SK-N-MC (cell line): ENCODE measurements around the gene SH3RF3.

Experiments
- DNase-seq: peaks from one replicate; pipeline ENCODE4 v3.0.0-alpha.2; 2011; ENCODE audit warnings: low read depth, low spot score
- H3K27ac ChIP-seq: fragments of 200-600 bp; sonication (generic); 2 replicates; pipeline ENCODE4 v1.5.1; 2016; ENCODE audit warnings: mixed run types
- H3K36me3 ChIP-seq: fragments of 200-600 bp; sonication (generic); 2 replicates; pipeline ENCODE4 v1.6.1; 2017; ENCODE audit warnings: antibody characterized with exemption, low read length, mixed read lengths; ENCODE audit not compliant: insufficient read depth
- H3K4me3 ChIP-seq: fragments of 200-600 bp; sonication (generic); 2 replicates; pipeline ENCODE4 v1.5.1; 2016
- H3K9ac ChIP-seq: fragments of 200-600 bp; sonication (generic); 2 replicates; pipeline ENCODE4 v1.8.0; 2017; ENCODE audit warnings: mixed run types, mixed read lengths; ENCODE audit not compliant: insufficient read length
- H3K9me3 ChIP-seq: fragments of 200-600 bp; sonication (generic); 2 replicates; pipeline ENCODE4 v1.6.1; 2017; ENCODE audit warnings: low read depth, mild to moderate bottlenecking, antibody characterized with exemption, low read length, moderate library complexity, mixed read lengths
- EZH2 ChIP-seq: fragments of 200-600 bp; sonication (generic); IDR thresholded peaks from one replicate; pipeline ENCODE4 v1.6.1; 2017; ENCODE audit warnings: antibody characterized with exemption
- FOXP2 ChIP-seq: optimal IDR thresholded peaks from 2 replicates; pipeline ENCODE3; 2011; ENCODE audit warnings: mild to moderate bottlenecking, moderate library complexity; ENCODE audit not compliant: insufficient read depth; ENCODE audit errors: extremely low read length, control extremely low read depth
- POLR2AphosphoS5 ChIP-seq: IDR thresholded peaks from 2 replicates; pipeline ENCODE4 v1.6.1; 2012; ENCODE audit warnings: mild to moderate bottlenecking, low read depth, low read length, borderline replicate concordance

Gene SH3RF3

DNA sequence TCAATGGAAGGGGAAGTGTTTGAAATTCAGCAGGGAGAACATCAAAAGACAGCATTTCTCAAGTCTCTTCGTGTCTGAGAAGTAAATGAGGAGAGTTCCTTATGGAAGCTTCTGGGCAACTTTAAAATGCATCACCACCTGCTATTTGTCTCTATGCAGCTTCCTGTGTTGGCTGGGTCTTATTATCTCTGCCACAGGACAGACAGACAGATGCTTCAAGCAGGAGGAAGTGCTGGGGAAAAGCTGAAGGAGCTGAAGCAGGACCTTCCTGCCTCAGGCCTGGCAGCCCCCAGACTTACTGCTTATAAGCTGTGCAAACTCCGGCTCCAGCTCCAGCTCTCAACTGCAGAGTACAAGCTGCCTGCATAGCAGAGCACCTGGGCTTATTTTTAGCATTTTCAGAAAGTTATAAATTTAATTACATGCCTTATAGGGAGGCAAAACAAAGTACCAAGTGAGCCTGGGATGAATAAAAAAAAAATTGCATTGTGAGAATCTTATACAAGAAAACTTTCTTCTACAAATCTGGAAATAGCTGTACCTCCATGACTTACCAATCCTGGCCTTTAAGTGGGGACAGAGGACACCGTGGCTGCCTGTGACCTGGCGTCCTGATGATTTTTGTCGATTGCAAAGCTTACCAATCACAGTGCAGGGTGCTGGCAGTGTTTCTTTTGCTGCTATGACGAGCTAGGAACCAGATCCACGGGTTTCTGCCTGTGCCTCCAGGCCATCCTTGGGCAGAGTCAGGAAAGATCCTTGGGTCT lies 278.5 kb downstream of the SH3RF3 start:
- Histone ChIP-seq H3K27ac (no peak overlapping the region), H3K4me3 (no peak overlapping the region), H3K9me3 (no peaks in the 10 kb centered on the region), H3K9ac (no peak overlapping the region), H3K36me3 (no peaks in the 10 kb centered on the region)
- DNase-seq = no peak
- no peak for TF ChIP-seq EZH2

DNA sequence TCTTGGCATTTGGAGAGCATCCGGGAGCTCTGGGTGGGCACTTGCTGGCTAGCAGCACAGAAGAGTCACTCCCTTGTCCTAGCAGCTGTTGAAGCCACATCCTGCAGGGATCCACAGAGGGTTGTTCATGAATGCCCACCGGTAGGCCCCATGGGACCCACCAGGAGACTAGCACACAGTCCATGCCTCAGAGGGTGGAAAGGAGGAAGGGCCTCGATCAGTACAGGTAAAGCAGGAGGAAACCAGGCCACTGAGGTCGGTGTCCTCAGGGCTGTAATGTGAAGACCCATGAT lies 279.0 kb downstream of the SH3RF3 start:
- no peak for DNase-seq
- no peak for TF ChIP-seq FOXP2
- TF ChIP-seq EZH2 = no peak
- TF ChIP-seq POLR2AphosphoS5 = no peak
- Histone ChIP-seq H3K4me3 (no peak overlapping the region), H3K27ac (no peak overlapping the region), H3K9me3 (no peaks in the 10 kb centered on the region), H3K36me3 (no peaks in the 10 kb centered on the region), H3K9ac (no peak overlapping the region)

DNA sequence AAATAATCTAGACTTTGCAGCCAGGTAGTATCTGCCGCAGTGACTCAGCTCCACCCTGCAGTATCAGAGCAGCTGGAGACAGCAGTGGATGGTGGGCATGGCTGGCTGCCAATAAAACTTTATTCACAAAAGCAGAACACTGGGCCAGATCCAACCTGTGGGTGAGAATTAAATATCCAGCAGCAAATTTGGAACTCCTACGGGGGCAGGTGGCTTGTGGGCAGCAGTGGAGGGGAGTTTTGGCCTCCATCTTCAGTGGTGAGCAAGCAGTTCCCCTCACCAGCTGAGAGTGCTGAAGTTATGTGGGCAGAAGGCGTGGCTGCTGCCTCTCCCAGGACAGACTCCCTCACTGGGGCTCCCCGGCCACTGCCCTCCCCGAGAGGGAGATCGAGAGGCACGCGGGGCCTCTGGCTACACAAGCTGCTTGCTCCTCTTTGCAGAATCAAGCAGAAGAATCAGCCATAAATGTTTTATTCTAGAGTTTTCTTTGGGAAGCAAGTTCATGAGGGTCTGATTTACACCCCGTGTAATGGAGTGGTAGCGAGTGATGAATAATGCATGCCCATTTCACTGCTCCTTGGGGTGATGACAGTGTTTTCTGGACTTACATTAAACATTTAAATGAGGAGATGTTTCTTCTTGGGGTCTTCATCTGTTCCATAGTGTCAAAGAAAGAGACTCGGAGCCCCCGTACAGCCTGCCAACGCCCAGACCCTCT lies 280.5 kb downstream of the SH3RF3 start:
- H3K36me3 ChIP-seq = no peaks in the 10 kb centered on the region
- H3K27ac ChIP-seq = no peak overlapping the region
- H3K9me3 ChIP-seq = no peaks in the 10 kb centered on the region
- H3K9ac ChIP-seq = no peak overlapping the region
- no peak for TF ChIP-seq FOXP2
- TF ChIP-seq EZH2 = no peak
- TF ChIP-seq POLR2AphosphoS5 = no peak
- no peak for DNase-seq
- H3K4me3 ChIP-seq = no peak overlapping the region

DNA sequence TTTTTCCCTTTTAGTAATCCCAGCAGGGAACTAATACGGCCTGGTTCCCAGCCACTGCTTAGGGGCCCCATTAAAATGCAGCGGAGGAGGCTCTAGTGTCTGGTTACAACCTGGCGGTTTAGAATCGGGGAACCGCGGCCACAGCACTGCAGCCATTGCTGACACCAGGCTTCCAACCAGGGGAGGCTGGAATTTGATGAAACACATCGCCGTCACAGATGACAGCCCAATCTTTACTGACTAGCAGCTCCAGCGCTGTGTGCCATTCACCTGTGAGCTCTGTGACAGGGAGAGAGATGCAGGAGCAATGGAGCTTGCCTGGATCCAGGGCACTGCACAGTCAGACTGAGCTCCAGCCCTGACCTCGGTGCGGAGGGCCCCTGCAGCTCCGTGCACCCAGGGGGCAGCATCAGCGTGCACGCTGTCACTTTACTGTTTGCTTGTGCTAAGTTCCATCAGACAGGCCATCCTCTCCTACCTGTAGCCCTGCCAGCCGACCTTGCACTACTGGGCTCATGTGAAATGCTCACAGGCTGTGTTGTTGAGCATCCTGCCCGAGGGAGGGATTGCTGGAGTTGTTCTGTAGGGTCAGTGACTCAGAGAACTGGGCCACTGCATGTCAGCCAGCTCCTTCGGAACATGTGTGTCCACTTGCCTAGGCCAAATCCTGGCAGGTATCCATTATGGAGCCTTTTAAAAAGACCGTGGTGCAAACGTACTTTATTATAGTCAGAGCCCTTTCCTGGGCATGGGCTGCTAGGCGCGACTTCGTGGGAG lies 281.2 kb downstream of the SH3RF3 start:
- no peak for DNase-seq
- H3K9ac ChIP-seq = no peak overlapping the region
- no peak overlapping the region for H3K4me3 ChIP-seq
- TF ChIP-seq EZH2 (no peak), FOXP2 (no peak), POLR2AphosphoS5 (no peak)
- H3K9me3 ChIP-seq = no peaks in the 10 kb centered on the region
- H3K27ac ChIP-seq = no peak overlapping the region
- no peaks in the 10 kb centered on the region for H3K36me3 ChIP-seq

DNA sequence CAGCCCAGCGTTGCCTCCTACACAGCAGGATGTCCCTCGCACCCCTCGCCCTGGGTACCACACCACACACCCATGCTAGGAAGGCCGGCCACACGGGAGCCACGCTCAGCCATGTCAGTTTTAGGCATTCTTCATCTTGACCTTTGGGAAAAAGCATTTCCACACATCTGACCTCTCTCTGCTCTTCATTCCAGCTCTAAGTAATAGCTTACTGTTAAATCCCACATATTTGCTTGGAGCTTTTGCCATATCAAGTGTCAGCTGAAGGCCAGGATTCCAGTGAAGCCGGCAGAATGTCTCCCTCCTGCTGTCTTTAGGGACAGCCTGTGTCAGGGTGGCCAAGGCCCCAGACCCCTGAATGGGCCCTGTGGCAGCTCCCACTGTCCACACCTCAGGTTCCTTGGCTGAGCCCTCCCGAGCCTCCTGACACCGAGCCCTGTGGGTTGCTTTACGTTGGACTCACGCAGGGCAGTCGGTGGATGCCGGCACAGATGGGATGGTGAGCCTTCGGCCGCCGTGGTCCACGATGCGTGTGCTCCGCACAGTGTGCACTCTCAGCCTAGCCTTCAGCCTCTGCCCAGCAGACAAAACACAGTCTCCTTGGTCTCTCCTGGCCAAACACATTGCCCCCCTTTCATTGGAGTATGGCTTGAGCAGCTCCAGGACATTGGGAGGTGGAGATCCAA lies 282.8 kb downstream of the SH3RF3 start:
- H3K9ac ChIP-seq = no peak overlapping the region
- no peaks in the 10 kb centered on the region for H3K9me3 ChIP-seq
- H3K4me3 ChIP-seq = no peak overlapping the region
- DNase-seq = no peak
- no peak for TF ChIP-seq POLR2AphosphoS5
- TF ChIP-seq FOXP2 = no peak
- no peak for TF ChIP-seq EZH2
- H3K27ac ChIP-seq = no peak overlapping the region
- no peaks in the 10 kb centered on the region for H3K36me3 ChIP-seq

DNA sequence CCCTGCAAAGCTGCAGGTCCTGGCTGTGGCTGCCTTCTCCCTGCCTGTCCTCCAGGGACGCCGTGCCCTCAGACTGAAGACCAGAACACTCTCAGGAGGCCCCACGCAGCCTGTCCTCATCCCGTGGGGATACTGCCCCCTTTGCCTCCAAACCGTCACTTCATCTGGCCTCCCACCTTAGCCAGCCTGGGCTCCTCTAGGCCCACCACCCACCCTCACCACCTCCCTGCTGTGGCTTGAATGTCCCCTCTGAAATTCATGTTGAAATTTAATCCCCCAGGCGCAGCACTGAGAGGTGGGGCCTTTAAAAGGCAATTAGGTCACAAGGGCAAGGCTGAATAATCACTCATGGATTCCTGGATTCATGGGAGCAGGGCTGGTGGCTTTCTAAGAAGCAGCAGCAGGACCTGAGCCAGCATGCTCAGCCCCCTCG lies 286.6 kb downstream of the SH3RF3 start:
- Histone ChIP-seq H3K36me3 (no peaks in the 10 kb centered on the region), H3K9me3 (no peaks in the 10 kb centered on the region), H3K27ac (no peak overlapping the region), H3K9ac (no peak overlapping the region), H3K4me3 (no peak overlapping the region)
- DNase-seq = no peak
- TF ChIP-seq EZH2 = no peak
- TF ChIP-seq POLR2AphosphoS5 = no peak
- no peak for TF ChIP-seq FOXP2

DNA sequence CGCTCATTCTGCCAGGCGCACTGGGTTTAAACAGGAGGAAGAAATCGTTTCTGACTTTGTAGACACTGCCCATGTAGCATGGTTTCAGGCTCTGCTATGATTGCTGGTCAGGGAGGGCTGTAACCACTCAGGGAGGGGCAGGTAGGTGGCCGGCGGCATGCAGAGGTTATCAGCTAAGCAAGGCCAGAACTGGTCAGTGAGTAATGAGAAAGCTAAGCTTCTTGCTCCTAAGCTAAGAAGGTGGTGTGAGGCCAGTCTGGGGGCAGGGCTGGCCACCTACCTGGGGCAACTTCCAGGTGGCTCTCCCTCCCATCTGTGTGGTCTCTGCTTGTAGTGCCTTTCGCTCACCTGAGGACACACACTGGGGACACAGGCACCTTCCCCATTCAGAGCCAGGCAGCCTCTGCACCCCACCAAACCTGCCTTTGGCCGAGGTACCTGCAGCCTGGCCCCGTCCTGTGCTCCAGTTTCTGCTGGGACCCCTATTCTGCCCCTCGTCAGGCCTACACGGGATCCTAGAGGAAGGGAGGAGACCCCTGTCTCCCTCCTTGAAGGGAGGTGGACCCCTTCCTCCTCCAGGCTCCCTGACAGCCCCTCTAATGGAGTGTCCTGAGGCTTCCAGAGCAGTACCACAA lies 288.8 kb downstream of the SH3RF3 start:
- TF ChIP-seq FOXP2 (no peak), POLR2AphosphoS5 (no peak), EZH2 (no peak)
- Histone ChIP-seq H3K27ac (no peak overlapping the region), H3K9me3 (no peaks in the 10 kb centered on the region), H3K4me3 (no peak overlapping the region), H3K36me3 (no peaks in the 10 kb centered on the region), H3K9ac (no peak overlapping the region)
- no peak for DNase-seq

DNA sequence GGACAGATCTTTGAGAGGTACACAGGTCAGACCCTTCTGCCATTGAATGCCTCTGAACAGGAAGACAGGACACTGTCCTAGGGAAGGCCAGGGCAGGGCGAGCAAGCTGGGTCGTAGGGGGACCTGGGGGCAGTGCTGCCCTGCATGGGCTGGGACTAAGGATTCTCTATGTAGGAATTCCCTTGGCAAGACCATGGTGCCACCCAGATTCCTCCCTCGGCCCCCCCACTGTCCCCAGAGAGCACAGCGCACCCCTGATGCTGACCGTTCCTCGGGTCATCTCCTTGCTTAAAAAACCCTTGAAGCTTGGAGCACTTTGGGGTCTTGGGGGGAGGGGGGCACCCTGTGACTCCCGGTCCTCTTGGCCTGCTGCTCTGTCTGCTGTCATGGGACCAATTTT lies 289.7 kb downstream of the SH3RF3 start:
- Histone ChIP-seq H3K9me3 (no peaks in the 10 kb centered on the region), H3K27ac (no peak overlapping the region), H3K36me3 (no peaks in the 10 kb centered on the region), H3K4me3 (no peak overlapping the region), H3K9ac (no peak overlapping the region)
- no peak for TF ChIP-seq FOXP2
- no peak for TF ChIP-seq POLR2AphosphoS5
- TF ChIP-seq EZH2 = no peak
- DNase-seq = no peak
